Stimulated activated CD8-positive, alpha-beta memory T cell treated with anti-CD3 and anti-CD28 coated beads, Interleukin-4, amount 100 ng/mL, for 24 hours (primary cell): ENCODE measurements around the gene BNIP3.

Experiments
- DNase-seq: peaks from one replicate; pipeline ENCODE4 v3.0.0-alpha.2; 2020; ENCODE audit warnings: low read depth

The BNIP3 gene

DNA sequence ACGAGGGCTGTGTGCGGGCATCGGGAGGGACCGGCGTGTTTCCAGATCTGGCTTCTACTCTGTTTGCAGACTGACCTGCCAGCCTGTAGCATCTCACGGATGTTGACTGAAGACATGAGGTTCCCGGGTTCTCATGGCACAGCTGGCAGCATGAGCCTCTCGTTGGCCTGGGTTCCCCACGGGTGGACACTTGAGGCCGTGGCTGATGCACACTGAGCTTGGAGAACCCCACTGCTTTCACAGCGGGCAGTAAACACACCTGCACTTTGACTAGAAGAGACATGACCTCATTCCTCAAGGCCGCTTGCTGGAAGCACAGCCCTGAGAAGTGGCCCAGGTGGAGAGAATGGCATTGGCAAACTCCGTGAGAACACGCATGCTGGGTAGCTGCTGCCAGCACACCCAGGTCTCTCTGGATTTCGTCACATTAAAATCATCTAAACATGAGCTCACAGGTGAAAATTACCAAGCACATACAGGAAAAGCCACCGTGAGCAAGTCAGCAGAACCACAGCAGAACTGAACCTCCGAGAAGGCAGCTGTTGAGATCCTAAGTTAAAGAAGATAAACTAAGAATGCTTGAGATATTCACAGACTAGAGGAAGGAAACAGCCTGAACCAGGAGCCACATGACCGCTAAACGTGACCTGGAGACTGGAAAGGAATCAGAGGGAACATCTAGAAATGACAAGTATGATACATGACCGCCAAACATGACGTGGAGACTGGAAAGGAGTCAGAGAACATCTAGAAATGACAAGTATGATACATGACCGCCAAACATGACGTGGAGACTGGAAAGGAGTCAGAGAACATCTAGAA lies 32.5 kb downstream of the BNIP3 start:
- DNase-seq: no peak

- no peak for DNase-seq
Measured at GRCh38 chr10:131948501-131948900, 33.2 kb downstream of the BNIP3 start.

DNA sequence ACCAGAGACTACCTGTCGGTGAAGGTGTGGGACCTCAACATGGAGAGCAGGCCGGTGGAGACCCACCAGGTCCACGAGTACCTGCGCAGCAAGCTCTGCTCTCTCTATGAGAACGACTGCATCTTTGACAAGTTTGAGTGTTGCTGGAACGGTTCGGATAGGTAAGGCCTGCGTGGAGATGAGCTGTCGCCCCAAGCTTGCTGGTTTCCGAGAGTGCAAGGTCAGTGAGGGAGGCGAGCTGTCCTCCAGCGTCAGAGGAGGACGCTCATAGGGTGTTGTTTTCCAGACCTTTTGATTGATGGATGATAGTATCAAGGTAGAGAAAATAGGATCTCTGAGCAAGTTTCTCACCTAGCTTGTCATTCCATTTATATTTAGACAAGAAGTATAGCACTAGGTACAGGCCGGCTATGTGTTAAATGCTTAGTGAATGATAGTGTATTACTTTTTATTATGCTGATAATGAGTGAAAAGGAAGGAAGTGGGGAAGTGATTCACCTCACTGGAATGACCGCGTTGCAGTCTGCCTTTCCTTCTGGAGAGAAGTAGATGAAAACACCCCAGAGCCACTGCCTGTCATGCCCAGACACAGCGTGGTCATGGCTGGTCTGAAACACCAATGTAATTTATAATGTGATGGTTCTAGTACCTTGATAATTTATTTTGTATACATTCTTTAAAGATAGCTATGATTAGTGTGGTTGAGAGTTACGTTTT lies 33.9 kb downstream of the BNIP3 start:
- DNase-seq: no peak

GRCh38 chr10:131946880-131947279 lies 34.8 kb downstream of the BNIP3 start:
- DNase-seq: no peak

DNA sequence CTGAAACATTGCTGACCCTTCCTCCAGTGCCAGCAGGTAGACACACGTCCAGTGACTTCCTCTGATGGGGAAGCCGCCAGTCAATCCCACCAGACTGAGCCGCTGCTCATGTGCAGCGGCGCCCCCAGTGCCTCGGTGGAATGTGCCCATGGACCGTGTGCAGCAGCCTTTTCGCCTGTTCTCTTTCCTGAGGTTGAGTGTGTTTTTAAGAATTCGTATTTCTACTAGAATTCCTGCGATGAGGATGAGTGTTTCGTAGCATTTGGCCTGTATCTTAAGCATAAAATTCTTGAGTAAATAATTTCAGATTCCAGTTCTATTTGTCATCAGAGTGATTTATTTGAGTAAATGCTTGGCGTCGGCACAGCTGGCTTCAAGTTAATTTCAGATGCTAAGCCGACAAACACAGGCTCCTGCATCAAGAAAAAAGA lies 35.4 kb downstream of the BNIP3 start:
- no peak for DNase-seq

DNA sequence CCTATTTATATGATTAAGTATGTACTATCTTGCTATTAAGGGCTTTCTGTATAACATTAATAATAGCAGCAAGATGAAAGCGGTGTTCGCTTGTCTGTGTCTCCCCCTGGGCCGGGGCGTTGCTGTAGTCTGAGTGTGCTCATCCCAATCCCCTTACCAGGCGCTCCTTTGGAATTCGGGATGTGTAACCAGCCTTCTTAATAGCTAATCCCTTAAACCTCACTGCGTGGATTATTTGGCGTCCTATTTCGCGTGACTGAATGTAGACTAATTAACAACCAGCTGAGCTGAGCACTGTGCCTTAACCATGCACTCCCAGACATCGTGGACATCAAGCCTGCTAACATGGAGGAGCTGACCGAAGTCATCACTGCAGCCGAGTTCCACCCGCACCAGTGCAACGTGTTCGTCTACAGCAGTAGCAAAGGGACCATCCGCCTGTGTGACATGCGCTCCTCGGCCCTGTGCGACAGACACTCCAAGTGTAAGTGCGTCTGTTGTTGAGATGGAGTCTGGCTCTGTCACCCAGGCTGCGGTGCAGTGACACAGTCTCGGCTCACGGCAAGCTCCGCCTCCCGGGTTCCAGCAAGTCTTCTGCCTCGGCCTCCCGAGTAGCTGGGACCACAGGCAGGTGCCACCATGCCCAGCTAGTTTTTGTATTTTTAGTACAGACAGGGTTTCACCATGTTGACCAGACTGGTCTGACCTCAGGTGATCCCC lies 36.6 kb downstream of the BNIP3 start:
- no peak for DNase-seq

GRCh38 chr10:131944412-131944811 lies 37.3 kb downstream of the BNIP3 start:
- no peak for DNase-seq

GRCh38 chr10:131943021-131943814 lies 38.5 kb downstream of the BNIP3 start:
- DNase-seq: no peak

DNA sequence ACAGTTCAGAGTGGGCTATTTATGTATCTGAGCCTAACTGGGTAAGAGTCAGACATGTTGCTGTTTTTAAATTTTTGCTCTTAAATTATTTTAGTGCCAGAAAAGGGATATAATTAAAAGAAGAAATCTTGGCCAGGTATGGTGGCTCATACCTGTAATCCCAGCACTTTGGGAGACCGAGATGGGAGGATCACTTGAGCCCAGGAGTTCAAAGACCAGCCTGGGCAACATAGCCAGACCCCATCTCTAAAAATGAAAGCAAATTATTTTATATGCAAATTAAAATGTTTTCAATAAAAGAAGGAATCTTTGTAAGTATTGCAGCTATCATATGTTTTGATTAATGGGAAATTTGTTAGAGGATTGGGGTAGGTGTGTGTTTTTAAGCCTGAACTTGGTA lies 39.3 kb downstream of the BNIP3 start:
- DNase-seq: no peak

DNA sequence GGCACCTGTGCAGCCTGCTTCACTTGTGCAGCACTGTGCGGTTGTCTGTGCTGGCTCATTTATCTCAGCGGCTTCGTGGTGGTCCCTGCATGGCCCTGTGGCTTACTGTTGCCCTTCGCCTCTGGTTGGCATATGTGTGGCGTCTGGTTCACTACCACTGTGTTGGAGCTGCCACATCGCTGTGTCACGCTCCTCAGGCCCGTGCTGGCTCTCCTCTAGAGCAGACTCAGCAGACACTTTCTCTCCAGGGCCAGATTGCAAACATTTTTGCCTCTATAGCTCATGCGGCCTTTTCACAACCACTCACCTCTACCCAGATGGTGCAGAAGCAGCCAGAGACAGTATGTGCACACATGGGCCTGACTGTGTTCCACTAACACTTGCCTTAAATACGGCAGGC lies 43.0 kb downstream of the BNIP3 start:
- no peak for DNase-seq

GRCh38 chr10:131937836-131938235 lies 43.9 kb downstream of the BNIP3 start:
- no peak for DNase-seq

DNA sequence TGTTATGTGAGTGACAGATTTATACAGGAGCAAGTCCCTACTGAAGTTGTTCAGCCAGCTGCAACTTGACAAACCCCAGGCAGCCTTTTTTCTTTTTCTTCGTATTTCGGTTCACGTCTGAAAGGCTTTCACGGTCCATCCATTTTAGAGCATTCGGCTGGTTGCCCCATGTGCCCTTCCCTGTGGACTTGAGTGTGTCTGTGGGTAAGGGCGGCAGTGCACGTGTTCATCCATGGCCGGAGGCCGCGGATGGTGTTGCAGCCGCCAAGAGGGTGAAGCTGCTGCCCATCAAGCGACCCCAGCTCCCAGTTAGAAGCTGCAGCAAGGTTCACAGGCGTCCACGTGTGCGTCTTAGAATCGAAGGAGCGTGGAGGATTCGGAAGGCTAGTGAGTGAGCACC lies 45.0 kb downstream of the BNIP3 start:
- no peak for DNase-seq

DNA sequence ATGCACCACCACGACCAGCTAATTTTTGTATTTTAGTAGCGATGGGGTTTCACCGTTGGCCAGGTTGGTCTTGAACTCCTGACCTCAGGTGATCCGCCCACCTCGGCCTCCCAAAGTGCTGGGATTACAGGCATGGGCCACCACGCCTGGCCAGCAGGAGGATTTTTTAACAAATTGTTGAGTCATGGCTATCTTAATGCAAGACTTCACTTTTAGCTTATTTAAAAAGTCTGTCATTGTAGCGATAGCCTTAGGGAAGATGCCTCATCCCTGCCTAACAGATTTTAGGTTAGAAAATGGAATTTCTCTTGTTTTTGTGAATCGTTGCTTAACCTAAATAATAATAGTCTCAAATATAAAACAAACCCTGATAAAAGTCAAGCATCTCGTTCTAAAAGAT lies 45.4 kb downstream of the BNIP3 start:
- no peak for DNase-seq

DNA sequence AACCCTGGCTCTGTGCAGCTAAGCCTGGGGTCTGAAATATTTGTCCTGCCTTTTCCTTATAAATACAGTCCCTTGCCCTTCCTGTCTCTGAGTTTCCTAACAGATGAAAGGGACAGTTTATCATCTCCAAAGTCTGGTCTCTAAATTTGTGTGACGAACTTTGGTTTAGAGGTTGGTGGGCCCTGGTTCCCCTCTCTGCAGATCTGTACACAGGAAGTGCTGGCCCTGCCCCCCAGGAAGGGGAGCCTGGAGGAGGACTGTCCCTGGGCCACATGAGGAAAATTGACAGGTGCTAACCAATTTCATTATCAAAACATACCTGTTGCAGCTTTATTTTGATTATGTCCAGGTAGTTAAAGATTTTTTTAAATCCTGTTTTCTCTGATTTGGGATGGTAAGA lies 46.5 kb downstream of the BNIP3 start:
- no peak for DNase-seq

- DNase-seq: no peak
Measured at GRCh38 chr10:131934769-131935168, 47.0 kb downstream of the BNIP3 start.

DNA sequence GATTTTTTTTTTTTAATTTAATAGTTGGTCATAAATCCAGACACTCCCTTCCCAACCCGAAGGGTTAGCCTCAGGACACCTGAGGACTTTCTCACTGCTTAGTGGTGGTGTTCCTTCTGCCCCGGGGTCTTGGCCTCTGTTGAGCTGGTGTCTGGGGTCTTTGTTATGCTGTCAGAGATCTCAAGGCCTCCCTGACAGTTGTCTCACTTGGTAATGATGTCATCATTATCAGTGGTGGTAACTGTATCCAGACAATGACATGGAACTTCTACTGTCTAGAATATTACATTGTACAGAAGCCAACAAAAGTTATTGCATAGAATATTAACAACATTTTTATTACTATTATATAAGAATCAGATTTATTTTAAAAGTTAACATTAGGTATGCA lies 48.0 kb downstream of the BNIP3 start:
- no peak for DNase-seq

GRCh38 chr10:131933016-131933695 lies 48.6 kb downstream of the BNIP3 start:
- no peak for DNase-seq

DNA sequence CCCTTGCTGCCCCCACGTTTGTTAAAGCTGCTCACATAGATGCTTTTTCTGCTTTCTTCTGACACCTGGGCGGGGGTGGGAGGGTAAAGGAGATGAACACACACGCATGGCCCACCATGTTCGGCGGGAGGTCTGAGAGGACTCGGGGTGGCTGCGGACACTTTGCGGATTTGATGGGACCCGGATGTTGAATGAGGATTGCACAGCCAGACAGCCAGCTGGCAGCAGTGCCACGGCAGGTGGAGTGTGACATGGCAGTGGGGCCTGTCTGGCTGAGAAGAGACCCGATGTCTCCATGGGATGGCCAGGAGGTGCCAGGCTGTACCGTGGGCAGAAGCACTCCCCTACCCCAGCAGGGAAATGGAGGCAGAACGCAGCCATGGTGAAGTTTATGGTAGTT lies 49.7 kb downstream of the BNIP3 start:
- no peak for DNase-seq

- DNase-seq: no peak
Measured at GRCh38 chr10:131930586-131931330, 51.0 kb downstream of the BNIP3 start.

- no peak for DNase-seq
Measured at GRCh38 chr10:131930150-131930549, 51.6 kb downstream of the BNIP3 start.
